MM.1S (cell line): ENCODE measurements around the gene SLC12A4.

Experiments
- DNase-seq: peaks from one replicate; pipeline ENCODE4 v3.0.0-alpha.2; 2015
- H2AFZ ChIP-seq: fragments of 300-600 bp; sonication (generic); 2 replicates; pipeline ENCODE4 v1.6.0; 2016; ENCODE audit warnings: antibody characterized with exemption, low read length
- H3F3A ChIP-seq: fragments of 300-600 bp; sonication (generic); 2 replicates; pipeline ENCODE4 v1.6.1; 2016; ENCODE audit warnings: mild to moderate bottlenecking, antibody characterized with exemption, low read length, moderate library complexity, mixed read lengths; ENCODE audit not compliant: insufficient read depth
- H3K27ac ChIP-seq: fragments of 300-600 bp; sonication (generic); 2 replicates; pipeline ENCODE4 v1.5.1; 2016; ENCODE audit warnings: mild to moderate bottlenecking, low read length
- H3K27me3 ChIP-seq: fragments of 300-600 bp; sonication (generic); replicated peaks from 2 replicates; pipeline ENCODE4 v1.6.0; 2016; ENCODE audit warnings: low read length; ENCODE audit not compliant: insufficient read depth
- H3K36me3 ChIP-seq: fragments of 300-600 bp; sonication (generic); replicated peaks from 2 replicates; pipeline ENCODE4 v1.6.1; 2016; ENCODE audit warnings: mild to moderate bottlenecking, low read length, mixed read lengths; ENCODE audit not compliant: insufficient read depth
- H3K4me1 ChIP-seq: fragments of 300-600 bp; sonication (generic); 2 replicates; pipeline ENCODE4 v1.6.1; 2016; ENCODE audit warnings: low read length, mixed read lengths
- H3K4me2 ChIP-seq: fragments of 300-600 bp; sonication (generic); 2 replicates; pipeline ENCODE4 v1.6.0; 2016; ENCODE audit warnings: low read depth, low read length
- H3K4me3 ChIP-seq: fragments of 300-600 bp; sonication (generic); 2 replicates; pipeline ENCODE4 v1.5.1; 2016; ENCODE audit warnings: low read length, mixed read lengths
- H3K79me2 ChIP-seq: fragments of 300-600 bp; sonication (generic); 2 replicates; pipeline ENCODE4 v1.6.1; 2016; ENCODE audit warnings: mixed run types, low read length, mixed read lengths
- H3K9ac ChIP-seq: fragments of 300-600 bp; sonication (generic); 2 replicates; pipeline ENCODE4 v1.6.1; 2016; ENCODE audit warnings: low read length, mixed read lengths
- H3K9me2 ChIP-seq: fragments of 300-600 bp; sonication (generic); replicated peaks from 2 replicates; pipeline ENCODE4 v1.6.1; 2016; ENCODE audit warnings: mild to moderate bottlenecking, low read length, mixed read lengths; ENCODE audit not compliant: insufficient read depth
- H3K9me3 ChIP-seq: fragments of 300-600 bp; sonication (generic); replicated peaks from 2 replicates; pipeline ENCODE4 v1.6.1; 2016; ENCODE audit warnings: mild to moderate bottlenecking, low read length, mixed read lengths; ENCODE audit not compliant: insufficient read depth
- H4K20me1 ChIP-seq: fragments of 300-600 bp; sonication (generic); 2 replicates; pipeline ENCODE4 v1.6.1; 2016; ENCODE audit warnings: mild to moderate bottlenecking, low read length, moderate library complexity, mixed read lengths; ENCODE audit not compliant: insufficient read depth
- CTCF ChIP-seq: fragments of 300-600 bp; sonication (generic); IDR thresholded peaks from 2 replicates; pipeline ENCODE4 v1.5.1; 2016; ENCODE audit warnings: antibody characterized with exemption, low read length, mixed read lengths
- EZH2 ChIP-seq: fragments of 300-600 bp; sonication (generic); optimal IDR thresholded peaks from 2 replicates; pipeline ENCODE3; 2017; ENCODE audit warnings: low read depth, mild to moderate bottlenecking, antibody characterized with exemption, low read length, mixed read lengths
- EZH2phosphoT487 ChIP-seq: fragments of 300-600 bp; sonication (generic); IDR thresholded peaks from 2 replicates; pipeline ENCODE4 v1.6.1; 2018; ENCODE audit warnings: antibody characterized with exemption, low read length

The SLC12A4 gene

GRCh38 chr16:67950335-67950843 lies 18.0 kb downstream of the SLC12A4 start:
- Histone ChIP-seq H3K9me2 (no peaks in the 10 kb centered on the region), H3K27ac (no peak overlapping the region), H3K4me2 (no peak overlapping the region), H3K4me1 (no peaks in the 10 kb centered on the region), H4K20me1 (no peaks in the 10 kb centered on the region), H3K36me3 (no peaks in the 10 kb centered on the region; the same call in 1 of the 2 replicates), H2AFZ (no peak overlapping the region), H3F3A (no peaks in the 10 kb centered on the region), H3K9ac (no peak overlapping the region), H3K4me3 (no peak overlapping the region), H3K27me3 (no peaks in the 10 kb centered on the region), H3K79me2 (no peaks in the 10 kb centered on the region), H3K9me3 (no peaks in the 10 kb centered on the region)
- TF ChIP-seq CTCF (no peak), EZH2 (no peak), EZH2phosphoT487 (no peak)
- no peak for DNase-seq

- TF ChIP-seq CTCF: no peak
- no peak for TF ChIP-seq EZH2
- TF ChIP-seq EZH2phosphoT487: no peak
- H3K9me3 ChIP-seq: no peaks in the 10 kb centered on the region
- H3K27ac ChIP-seq: no peak overlapping the region
- H3K4me2 ChIP-seq: no peak overlapping the region
- no peaks in the 10 kb centered on the region for H3F3A ChIP-seq
- H3K36me3 ChIP-seq: no peaks in the 10 kb centered on the region; the same call in 1 of the 2 replicates
- H4K20me1 ChIP-seq: no peaks in the 10 kb centered on the region
- no peak overlapping the region for H3K4me3 ChIP-seq
- H3K9me2 ChIP-seq: no peaks in the 10 kb centered on the region
- H3K79me2 ChIP-seq: no peaks in the 10 kb centered on the region
- DNase-seq: no peak
- H3K27me3 ChIP-seq: no peaks in the 10 kb centered on the region
- H2AFZ ChIP-seq: no peak overlapping the region
- no peak overlapping the region for H3K9ac ChIP-seq
- no peaks in the 10 kb centered on the region for H3K4me1 ChIP-seq
Observed at GRCh38 chr16:67949645-67950044, 18.8 kb downstream of the SLC12A4 start.

- H3F3A ChIP-seq: no peaks in the 10 kb centered on the region
- no peaks in the 10 kb centered on the region for H3K79me2 ChIP-seq
- no peak overlapping the region for H3K4me2 ChIP-seq
- no peak overlapping the region for H3K27ac ChIP-seq
- no peaks in the 10 kb centered on the region; the same call in 1 of the 2 replicates for H3K36me3 ChIP-seq
- no peaks in the 10 kb centered on the region for H3K27me3 ChIP-seq
- no peak overlapping the region for H3K4me3 ChIP-seq
- no peak overlapping the region for H3K9ac ChIP-seq
- no peaks in the 10 kb centered on the region for H3K9me3 ChIP-seq
- H3K9me2 ChIP-seq: no peaks in the 10 kb centered on the region
- no peak for DNase-seq
- H3K4me1 ChIP-seq: no peaks in the 10 kb centered on the region
- no peak overlapping the region for H2AFZ ChIP-seq
- H4K20me1 ChIP-seq: no peaks in the 10 kb centered on the region
- TF ChIP-seq CTCF (no peak), EZH2 (no peak), EZH2phosphoT487 (no peak)
Observed at GRCh38 chr16:67948015-67948414, 20.4 kb downstream of the SLC12A4 start.
